TTC549 (cell line): ENCODE results near the gene NFKBIB.
A peak's percentile ranks its signal among the peaks of the same experiment; 100 is the strongest.
"Not testable (repeated sequence)": the region's sequence is repeated elsewhere in the genome, so short reads cannot be mapped to it uniquely, and the experiment has no call there.

Experiments used
- FAIRE-seq: peaks from 2 replicates; lab custom pipeline; 2012; peaks lifted over from hg19 to GRCh38; lab: Jason Lieb, UNC

The NFKBIB gene, protein sequence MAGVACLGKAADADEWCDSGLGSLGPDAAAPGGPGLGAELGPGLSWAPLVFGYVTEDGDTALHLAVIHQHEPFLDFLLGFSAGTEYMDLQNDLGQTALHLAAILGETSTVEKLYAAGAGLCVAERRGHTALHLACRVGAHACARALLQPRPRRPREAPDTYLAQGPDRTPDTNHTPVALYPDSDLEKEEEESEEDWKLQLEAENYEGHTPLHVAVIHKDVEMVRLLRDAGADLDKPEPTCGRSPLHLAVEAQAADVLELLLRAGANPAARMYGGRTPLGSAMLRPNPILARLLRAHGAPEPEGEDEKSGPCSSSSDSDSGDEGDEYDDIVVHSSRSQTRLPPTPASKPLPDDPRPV

DNA sequence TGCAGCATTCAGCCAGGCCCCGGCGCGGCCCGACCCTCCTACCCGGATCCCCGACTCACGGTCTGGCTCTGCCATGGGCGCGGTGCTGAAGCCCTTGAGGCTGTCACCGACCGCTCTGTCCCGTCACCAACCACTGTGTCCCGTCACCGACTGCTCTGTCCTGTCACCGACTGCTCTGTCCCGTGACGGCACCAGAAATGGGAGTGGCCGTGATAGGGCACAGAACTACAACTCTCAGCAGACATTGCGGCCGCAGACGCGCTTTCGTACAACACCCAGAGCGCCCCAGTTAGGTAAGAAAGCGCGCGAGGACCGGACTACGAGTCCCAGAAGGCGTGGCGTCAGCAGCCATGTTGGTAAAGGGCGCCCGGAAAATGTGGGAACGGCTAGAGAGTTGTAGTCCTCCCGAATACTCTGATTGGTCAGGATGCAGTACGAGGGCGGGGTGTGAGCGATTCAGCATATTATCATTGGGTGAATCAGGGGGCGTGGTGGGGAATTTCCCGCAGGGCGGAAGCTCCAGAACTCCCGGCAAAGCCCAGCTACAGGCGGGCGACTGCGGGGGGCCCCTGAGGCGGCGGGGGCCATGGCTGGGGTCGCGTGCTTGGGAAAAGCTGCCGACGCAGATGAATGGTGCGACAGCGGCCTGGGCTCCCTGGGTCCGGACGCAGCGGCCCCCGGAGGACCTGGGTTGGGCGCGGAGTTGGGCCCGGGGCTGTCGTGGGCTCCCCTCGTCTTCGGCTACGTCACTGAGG lies at the start of gene NFKBIB, which contains the start of gene SIRT2:
NFKBIB (plus strand) TSS at position 523 of the 755 bp plus-strand sequence; CDS start at position 587, 64 bp downstream.
SIRT2 (minus strand) TSS at position 172 of the 755 bp plus-strand sequence; CDS start at position 75, 97 bp downstream.
- FAIRE-seq = peak; percentile 96

DNA sequence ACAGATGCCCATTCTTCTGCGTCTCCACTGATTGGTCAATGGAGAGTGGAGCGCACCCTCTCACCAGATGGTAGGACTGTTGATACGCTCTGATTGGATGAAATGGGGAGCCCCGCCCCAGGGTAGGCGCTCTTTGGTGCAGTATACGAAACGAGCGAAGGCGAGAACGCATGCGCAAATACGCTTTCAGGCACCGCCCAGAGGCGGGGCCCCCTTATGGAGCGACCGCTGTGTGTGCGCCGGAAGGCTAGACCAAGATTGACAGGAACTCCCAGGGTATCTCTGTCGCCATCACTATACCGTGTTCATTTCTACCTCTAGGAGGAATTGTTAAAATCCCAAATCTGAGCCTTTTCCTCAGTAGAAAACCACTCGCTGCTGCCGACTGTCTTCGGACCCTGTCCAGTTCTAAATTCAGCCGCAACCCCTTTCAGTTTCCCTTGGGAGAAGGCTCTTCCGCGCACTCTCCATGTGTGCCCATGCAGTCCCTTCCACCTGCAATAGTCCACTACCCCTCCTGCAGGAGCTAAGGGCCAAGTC lies 49.3 kb upstream of the NFKBIB start:
- peak; percentile 99 for FAIRE-seq

DNA sequence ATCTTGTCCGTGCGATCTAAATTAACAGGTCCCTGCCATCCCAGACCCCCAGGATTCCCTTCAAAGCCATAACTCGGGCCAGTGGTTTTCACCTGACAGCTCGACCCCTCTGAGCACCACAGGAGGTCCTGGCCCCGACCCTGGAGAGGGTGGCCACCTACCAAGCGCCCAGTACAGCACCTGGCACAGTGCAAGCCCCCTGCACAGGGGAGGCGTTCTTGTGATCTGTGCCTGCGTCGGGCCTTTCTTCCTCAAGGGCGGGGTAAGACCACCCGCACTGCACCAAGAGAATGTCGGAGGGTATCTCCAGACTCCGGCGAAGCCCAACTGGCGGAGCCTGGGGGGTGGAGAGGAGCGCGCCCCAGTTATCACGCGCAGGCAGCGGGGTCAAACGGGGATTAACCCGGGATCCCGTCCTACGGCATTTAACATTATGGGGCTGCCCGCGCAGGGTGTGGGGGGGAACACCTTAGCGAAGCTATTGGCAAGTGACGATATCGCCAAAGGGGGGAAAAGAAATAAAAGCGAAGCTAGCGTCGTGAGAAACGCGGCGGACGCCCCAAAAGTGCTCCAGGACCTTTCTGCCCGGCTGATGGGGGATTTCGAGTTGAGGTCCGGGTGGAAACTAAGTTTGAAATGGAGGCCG lies 48.7 kb upstream of the NFKBIB start:
- FAIRE-seq = no peak

DNA sequence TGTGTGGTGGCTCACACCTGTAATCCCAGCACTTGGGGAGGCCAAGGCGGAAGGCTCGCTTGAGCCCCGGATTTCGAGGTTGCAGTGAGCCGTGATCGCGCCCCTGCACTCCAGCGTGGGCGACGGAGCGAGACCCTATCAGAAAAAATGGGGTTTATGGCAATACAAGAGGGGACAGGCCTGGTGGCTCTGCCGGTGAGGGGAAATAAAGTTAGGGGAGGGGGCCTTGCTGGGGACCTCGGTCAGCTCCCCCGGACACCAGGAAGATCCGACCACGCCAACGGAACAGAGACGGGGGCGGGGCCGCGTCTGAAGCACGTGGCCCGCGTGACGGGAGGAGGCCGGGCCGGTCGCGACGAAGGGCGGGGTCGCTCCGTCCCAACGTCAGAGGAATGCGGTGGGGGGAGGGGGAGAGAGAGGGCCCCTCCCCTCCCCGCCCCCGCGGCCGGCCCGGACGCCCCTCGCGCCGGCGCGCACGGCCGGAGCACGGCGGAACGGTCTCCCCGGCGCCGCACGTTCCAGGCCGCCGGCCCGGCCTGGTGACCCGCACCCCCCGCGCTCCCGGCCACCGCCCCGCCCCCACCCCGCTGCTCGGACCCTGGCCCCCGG lies 48.0 kb upstream of the NFKBIB start:
- no peak for FAIRE-seq

DNA sequence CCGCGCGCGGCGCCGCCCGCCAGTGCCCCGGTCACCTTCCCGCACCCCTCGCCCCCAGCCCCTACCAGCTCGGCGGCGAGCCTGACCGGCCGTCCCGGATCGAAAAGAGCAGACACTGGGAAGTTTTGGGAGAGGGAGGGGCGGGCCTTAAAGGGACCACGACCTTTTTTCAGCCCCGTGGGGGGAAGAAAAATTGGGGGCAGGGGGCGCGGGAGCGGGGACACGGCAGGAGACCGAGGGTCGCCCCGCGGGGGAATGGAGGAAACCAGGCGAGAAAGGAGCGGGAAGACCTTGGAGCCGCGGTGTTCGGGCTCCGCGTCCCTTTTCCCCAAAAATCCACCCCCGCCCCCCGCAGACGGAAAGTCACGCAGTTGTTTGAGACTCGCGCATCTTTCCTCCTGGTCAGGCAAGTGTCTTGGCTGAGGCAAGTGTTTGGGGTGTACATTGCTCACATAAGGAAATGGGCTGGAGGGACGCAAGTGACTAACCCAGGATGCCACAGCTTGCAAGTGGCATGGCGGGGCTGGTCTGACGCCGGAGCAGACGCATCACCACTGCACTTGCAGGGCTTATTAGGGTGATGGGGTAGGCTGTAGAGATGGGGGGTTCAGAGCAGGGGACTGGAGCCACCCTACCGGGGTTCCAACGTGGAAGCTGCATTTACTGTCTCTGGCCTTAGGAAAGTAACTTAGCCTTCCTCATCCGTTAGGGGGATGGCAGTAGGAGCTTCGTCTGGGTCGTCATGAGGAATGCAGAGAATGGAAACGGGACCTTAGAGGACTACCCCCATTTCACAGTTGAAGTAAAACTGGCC lies 47.3 kb upstream of the NFKBIB start:
- no peak for FAIRE-seq

DNA sequence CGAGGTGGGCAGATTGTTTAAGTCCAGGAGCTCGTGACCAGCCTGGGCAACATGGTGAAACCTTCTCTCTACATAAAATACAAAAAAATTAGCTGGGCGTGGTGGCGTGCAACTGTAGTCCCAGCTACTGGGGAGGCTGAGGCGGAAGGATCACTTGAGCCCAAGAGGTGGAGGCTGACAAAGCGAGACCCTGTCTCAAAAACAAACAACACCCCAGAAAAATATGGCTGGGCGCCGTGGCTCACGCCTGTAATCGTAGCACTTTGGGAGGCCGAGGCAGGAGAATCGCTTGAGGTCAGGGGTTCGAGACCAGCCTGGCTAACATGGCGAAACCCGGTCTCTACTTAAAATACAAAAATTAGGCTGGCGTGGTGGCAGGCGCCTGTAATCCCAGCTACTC lies 46.6 kb upstream of the NFKBIB start:
- FAIRE-seq = no peak

DNA sequence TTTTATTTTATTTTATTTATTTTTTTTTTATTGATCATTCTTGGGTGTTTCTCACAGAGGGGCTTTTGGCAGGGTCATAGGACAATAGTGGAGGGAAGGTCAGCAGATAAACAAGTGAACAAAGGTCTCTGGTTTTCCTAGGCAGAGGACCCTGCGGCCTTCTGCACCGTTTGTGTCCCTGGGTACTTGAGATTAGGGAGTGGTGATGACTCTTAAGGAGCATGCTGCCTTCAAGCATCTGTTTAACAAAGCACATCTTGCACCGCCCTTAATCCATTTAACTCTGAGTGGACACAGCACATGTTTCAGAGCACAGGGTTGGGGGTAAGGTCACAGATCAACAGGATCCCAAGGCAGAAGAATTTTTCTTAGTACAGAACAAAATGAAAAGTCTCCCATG lies 44.8 kb upstream of the NFKBIB start:
- not testable (repeated sequence) for FAIRE-seq

DNA sequence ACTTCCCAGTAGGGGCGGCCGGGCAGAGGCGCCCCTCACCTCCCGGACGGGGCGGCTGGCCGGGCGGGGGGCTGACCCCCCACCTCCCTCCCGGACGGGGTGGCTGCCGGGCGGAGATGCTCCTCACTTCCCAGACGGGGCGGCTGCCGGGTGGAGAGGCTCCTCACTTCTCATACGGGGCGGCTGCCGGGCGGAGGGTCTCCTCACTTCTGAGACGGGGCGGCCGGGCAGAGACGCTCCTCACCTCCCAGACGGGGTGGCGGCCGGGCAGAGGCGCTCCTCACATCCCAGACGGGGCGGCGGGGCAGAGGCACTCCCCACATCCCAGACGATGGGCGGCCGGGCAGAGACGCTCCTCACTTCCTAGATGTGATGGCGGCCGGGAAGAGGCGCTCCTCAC lies 44.0 kb upstream of the NFKBIB start:
- not testable (repeated sequence) for FAIRE-seq

DNA sequence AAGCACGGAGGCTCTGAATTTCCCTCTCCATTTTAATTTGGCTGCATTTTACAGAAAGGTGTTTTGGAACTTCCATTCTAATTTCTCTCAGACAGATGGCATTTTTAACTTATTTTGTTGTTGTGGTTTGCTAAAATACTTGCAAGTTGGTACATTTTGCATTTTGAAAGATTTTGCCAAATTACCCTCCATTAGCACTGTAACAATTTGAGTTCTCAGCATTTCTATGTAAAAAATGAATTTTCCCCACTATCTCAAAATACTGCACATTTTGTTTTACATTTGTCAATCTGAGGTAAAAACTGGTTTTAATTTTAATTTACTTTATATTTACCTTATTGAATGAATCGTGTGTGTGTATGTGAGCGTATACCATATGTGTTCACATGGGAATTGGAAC lies 43.0 kb upstream of the NFKBIB start:
- no peak for FAIRE-seq

DNA sequence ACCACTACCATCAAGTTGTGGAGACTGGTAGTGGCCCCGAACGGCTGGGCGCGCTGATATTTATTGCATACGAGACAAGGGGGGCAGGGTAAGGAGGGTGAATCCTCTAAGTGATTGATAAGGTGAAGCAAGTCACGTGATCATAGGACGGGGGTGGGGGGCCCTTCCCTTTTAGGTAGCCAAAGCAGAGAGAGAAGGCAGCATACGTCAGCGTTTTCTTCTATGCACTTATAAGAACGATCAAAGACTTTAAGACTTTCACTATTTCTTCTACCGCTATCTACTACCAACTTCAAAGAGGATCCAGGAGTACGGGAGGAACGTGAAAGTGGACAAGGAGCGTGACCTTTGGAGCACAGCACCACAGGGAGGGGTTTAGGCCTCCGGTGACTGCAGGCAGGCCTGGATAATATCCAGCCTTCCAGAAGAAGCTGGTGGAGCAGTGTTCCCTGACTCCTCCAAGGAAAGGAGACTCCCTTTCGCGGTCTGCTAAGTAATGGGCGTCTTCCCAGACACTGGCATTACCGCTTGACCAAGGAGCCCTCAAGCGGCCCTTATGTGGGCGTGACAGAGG lies 40.1 kb upstream of the NFKBIB start:
- FAIRE-seq = not testable (repeated sequence)

DNA sequence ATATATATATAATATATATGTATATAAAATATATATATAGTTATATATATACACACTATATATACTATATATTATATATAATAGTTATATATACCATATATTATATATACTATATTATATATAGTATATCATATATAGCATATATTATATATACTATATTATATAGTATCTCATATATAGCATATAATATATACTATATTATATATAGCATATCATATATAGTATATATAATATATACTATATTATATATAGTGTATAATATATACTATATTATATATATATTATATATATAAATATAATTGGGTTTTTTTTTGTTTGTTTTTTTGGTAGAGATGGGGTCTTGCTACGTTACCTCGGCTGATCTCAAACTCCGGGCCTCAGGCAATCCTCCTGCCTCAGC lies 38.4 kb upstream of the NFKBIB start:
- peak; percentile 87 for FAIRE-seq

DNA sequence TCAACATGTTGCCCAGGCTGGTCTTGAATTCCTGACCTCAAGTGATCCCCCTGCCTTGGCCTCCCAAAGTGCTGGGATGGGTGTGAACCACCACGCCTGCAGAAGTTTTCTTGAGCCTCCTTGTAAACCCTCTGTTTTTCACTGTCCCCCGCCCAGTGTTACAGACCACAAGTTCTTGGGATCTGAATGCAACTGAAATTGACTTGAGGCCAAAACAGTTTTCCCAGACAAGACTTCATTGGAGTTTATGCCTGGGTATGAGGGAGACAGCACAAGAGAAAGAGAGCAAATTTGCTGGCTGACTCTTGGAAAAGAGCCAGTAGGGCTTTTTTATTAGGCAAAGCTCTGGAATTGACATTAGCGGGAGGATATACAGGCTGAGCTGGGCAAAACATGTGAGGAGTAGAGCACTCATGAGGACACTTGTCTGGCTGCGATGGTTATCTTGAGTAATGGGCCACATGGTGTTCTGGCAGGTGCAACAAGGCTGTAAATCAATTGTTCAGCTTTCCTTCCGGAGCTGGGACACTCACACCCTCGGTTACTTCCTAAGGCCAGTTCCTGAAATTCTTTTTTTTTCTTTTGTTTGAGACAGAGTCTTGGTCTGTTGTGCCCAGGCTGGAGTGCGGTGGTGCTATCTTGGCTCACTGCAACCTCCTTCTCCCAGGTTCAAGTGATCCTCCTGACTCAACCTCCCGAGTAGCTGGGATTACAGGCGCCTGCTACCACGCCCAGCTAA lies 37.3 kb upstream of the NFKBIB start:
- FAIRE-seq = no peak

DNA sequence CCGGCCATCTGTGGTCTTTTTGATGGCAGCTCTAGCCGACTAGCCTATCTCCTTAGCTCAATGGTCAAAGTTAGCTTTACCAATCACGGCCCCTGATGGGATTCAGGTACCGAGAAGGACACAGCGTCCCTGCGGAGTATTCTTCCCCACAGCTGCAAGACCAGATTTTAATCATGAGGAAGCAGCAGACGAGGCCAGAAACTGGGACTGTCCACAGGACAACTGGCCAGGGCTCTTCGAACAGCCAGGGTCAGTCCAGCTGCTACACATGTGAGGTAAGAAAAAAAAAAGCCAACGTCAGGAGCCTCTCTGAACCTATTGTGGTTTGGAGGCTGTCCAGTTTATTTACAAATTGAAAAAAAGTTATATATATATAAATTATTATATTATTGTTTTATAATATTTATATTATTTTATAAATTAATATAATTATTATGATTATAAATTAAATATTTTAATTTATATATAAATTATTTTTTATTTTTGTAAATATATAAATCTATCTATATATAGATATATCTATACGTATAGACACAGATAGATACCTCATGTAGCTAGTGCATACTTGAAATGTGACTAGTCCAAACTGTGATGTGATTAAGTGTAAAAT lies 32.5 kb upstream of the NFKBIB start:
- FAIRE-seq = peak; percentile 74

DNA sequence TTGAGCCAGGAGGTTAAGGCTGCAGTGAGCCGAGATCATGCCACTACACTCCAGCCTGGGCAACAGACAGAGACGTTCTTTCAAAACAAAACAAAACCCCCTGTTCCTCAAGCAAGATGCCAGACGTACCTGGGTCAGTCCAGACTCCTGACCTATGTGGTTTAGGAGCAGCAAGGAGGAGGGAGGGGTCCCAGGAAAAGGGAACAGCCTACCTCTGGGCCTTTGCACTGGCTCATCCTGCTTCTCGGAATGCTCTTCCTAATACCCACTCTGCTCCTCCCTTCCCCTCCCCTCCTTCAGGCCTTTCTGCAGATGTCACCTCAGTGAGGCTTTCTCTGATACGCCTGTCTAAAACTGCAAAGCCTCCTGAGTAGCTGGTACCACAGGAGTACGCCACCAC lies 31.2 kb upstream of the NFKBIB start:
- no peak for FAIRE-seq

DNA sequence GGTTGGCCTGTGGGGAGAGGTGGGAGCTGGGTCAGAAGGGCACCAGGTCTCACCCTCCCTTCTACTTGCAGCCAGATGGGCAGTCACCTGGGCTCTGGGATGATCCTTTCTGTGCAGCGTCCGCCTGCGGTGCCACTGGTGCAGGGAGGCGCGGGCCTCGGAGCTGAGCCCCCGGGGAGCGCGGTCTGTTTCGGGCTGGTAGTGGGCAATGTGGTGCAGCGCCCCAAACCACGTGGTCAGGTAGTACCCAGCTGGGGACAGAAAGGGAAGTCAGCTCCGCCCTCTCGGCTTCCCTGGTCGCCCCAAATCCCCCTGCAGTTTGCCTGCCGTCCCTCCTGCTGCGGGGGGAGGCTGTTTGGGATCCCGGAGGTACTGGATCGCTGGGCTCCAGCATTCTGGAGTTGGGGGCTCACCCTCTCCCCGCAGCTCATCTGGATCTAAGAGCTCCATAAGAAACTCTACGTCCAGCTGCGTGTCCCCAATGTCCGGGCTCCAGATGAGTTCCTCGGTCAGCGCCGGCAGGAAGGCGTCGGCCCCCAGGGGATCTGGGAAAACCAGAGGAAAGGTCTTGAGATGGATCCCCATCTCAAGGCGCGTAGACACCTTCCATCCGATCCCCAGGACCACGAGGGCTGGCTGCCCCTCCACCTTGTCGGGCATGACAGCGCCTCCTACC lies 30.5 kb upstream of the NFKBIB start:
- no peak for FAIRE-seq

DNA sequence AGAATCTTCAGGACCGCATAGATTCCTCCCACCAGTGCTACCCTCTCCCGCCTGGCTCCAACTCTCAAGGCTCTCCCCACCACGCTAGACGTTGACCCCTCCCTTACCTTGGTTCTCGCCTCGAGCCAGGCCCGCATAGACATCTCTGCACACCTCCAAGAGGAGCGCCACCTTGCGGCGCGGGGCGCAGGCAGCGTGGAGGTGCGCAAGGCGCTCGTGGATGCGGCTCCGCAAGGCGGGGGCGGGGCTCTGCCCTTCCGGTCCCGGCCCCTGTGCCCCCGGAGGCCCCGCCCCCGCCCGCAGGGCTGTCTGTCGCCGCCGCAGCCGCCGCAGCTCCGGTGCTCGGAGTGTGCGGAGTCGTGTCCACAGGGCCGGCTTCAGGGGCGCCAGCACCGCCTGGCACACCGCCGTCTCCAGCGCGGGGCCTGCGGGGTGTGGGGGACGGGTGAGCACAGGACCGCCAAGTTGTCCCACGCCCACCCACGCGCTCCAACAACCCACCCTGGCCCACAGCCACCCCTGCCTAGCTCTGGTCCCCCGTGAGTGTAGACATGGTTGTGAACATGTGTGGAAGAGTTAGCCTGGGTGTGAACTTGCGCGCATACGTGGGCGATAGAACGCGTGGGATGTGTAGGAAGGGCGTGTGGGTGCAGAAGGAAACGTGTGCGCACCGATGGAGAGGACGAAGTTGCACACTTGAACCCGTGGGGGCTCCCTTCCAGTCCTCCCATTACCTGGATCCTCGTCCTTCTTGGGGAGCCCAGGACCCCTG lies 29.7 kb upstream of the NFKBIB start:
- no peak for FAIRE-seq

DNA sequence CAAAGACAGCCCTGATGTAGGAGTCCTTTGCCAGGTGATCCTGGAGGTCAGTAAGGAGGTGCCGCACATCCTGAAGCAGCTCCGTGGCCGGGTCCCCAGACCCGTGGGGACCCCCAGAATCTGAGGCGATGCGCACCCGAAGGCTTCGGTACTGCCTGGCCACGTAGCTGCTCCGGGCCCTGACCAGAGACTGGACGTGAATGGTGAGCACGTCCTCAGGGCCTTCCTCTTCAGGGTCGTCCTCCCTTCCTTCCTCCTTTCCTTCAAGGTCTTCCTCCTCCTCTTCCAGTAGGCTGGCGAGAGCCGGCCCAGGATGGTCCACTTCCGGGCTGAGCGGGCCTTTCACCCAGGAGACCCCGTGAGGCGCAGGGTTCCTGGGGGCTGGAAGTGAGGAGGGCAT lies 29.2 kb upstream of the NFKBIB start:
- no peak for FAIRE-seq

DNA sequence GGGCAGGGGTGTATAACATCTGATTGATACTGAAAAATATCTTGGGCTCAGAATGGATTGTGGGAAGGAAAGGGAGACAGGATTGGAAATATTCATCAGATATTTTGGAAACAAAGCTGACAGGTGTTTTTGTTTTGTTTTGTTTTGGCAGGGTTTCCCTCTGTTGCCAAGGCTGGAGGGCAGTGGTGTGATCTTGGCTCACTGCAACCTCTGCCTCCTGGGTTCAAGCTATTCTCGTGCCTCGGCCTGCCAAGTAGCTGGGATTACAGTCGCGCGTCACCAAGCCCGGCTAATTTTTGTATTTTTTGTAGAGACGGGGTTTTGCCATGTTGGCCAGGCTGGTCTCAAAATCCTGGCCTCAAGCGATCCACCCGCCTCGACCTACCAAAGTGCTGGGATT lies 26.4 kb upstream of the NFKBIB start:
- not testable (repeated sequence) for FAIRE-seq
